ENCODE data around the gene ITPR3.
A peak's percentile ranks its signal among the peaks of the same experiment; 100 is the strongest.

Gene ITPR3

DNA sequence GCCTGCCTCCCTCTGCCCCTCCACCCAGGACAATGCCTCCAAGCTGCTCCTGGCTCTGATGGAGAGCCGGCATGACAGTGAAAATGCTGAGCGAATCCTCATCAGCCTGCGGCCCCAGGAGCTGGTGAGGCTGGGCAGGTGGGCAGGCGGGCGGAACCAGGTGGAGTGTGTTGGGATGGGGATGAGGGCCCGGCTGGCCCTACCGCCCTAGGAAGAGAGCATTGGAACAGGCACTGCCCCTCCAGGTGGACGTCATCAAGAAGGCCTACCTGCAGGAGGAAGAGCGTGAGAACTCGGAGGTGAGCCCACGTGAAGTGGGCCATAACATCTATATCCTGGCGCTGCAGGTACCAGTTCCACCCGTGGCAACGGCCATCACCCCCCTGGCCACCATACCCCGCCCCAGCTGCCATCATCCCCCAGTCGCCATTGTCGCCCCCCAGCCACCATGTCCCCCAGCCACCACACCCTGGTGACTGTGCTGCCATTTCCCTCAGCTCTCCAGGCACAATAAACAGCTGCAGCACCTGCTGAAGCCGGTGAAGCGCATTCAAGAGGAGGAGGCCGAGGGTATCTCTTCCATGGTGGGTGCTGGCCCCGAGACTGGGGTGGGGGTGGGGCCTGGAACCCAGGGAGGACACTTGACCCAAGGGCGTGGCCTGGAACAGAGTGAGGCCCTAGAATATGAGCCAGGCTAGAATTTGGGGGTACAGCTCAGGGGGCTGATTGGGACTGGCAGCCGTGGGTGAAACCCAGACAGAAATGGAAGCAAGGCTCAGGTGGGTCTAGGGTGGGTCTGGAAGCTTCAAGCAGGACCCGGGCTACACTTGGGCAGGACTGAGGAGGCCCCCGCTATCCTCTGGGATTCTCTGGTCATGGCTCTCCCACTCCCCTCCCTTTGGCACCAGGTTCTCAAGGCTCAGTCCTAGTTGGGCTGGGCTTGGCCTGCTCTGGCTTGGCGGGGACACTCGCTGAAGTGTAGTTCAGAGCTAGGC, 66.2 kb downstream of the ITPR3 start:
- DNase-seq (ENCODE audit: low read depth in 2 of 2) = no peak

DNA sequence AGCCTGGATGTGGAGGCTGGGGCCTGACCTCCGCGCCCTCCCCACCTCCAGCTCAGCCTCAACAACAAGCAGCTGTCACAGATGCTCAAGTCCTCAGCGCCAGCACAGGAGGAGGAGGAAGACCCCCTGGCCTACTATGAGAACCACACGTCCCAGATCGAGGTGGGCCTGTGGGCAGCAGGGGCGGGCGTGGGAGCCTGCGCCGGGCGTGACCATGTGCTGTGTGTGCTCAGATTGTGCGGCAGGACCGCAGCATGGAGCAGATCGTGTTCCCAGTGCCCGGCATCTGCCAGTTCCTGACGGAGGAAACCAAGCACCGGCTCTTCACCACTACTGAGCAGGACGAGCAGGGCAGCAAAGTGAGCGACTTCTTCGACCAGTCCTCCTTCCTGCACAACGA, 66.9 kb downstream of the ITPR3 start:
- no peak for DNase-seq (ENCODE audit: low read depth in 2 of 2)

DNA sequence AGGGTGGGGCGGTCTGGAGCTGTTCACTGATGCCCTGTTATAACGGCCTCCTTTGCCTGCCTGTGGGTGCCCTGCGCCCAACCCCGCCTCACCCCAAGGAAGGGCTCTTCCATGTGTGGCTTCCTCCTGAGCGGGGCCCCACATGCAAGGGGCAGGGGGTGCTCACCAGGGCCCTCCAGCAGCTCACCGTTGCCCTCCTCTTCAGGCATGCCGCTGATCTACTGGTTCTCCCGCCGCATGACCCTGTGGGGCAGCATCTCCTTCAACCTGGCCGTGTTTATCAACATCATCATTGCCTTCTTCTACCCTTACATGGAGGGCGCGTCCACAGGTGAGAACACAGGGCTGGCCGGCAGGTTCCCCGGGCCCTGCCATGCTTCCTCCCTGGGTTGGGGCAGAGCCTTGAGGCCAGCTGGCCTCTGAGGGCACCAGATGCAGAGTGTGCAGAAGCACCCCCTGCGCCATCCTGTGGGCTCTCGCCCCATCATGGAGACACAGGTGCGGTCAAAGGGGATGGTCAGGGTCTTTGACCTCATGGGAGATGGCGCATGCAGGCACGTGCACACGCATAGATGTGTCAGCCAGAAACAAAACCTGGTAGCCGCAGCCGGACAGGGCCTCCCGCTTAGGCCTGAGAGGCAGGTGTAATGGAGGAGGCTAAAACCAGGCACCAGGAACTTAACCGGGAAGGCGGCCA, 67.5 kb downstream of the ITPR3 start:
- no peak for DNase-seq (ENCODE audit: low read depth in 2 of 2)

DNA sequence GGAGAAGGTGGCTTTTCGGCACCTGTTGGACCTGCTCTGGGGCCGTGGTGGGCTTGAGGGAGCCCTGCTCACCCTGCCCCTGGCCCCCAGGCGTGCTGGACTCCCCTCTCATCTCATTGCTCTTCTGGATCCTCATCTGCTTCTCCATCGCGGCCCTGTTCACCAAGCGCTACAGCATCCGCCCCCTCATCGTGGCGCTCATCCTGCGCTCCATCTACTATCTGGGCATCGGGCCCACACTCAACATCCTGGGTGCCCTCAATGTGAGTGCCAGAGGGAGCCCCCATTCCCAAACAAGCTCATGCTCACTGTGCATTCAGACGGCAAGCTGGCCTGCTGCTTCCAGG, 68.0 kb downstream of the ITPR3 start:
- no peak for DNase-seq (ENCODE audit: low read depth in 2 of 2)

DNA sequence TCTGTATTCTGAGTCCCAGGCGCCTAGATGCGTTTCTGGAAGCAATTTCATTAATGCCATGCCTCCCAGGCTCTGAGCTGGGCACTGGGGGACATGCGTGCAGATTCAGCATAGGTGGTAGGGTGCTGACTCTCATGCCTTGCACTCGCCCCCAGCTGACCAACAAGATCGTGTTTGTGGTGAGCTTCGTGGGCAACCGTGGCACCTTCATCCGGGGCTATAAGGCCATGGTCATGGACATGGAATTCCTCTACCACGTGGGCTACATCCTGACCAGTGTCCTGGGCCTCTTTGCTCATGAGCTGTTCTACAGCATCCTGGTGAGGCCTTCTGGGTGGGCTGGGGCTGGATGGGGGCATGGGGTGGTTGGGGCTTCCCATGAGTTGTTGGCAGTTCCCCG, 68.8 kb downstream of the ITPR3 start:
- DNase-seq (ENCODE audit: low read depth in 2 of 2) = no peak

DNA sequence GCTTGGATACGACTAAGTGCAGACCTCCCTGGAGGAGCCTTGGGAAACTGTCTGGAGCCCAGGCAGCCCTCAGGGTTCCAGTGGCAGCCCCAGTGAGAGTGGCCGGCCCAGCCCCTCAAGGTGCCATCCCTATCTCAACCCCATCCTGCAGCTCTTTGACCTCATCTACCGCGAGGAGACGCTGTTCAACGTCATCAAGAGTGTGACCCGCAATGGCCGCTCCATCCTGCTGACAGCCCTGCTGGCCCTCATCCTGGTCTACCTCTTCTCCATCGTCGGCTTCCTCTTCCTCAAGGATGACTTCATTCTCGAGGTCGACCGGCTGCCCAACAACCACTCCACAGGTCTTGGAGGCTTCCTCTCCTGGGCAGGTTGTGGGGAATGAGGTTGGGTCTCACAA, 69.6 kb downstream of the ITPR3 start:
- no peak for DNase-seq (ENCODE audit: low read depth in 2 of 2)

DNA sequence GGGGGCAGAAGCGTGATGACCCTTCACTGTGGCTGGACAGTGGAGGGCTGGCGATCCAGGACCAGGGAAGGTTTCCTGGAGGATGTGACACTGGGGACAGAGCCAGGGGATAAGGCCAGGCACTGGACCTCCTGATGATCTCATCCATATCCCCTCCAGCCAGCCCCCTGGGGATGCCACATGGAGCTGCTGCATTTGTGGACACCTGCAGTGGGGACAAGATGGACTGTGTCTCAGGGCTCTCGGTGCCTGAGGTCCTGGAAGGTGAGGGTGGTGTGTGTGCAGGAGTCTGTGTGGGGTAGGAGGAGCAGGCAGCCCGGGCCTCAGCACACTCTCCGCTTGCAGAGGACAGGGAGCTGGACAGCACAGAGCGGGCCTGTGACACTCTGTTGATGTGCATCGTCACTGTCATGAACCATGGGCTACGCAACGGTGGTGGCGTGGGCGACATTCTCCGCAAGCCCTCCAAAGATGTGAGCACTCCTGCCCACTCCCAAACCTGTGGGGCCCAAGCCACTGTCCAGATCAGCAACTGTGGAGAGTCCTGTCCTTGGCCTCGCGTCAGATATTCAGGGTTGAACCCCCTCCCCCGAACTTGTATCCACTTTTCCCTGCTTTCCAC, 70.4 kb downstream of the ITPR3 start:
- no peak for DNase-seq (ENCODE audit: low read depth in 2 of 2)

DNA sequence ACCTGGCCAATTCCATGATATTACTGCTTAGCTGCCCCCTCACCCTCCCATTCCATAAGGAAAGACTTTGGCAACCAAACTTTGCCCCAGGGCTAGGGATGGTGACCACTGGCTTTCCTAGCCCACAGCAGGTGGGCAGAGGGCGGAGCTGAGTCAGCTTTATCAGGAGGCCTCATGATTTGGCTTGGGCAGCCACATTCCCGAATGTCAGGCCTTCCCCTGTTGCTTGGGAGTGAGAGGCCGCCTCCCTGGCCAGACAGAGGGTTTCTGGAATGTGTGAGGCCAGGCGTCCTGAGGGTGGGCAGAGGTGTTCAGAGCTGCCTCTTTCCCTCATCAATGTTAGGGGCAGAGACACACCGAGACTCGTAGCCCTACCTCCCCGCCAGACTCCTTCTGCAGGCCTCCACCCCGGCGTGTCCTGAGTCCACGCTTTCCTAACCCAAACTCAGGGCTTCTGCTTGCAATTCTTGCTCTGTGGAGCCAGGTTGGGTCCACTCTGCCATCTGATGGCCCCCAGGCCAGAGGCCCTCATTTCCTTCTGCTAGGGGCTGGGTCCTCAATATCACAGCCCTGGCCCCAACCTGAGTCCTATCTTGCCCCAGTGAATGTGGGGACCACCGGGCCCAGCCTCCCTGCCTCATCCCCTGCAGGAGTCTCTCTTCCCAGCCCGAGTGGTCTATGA, 71.1 kb downstream of the ITPR3 start:
- no peak for DNase-seq (ENCODE audit: low read depth in 2 of 2)

DNA sequence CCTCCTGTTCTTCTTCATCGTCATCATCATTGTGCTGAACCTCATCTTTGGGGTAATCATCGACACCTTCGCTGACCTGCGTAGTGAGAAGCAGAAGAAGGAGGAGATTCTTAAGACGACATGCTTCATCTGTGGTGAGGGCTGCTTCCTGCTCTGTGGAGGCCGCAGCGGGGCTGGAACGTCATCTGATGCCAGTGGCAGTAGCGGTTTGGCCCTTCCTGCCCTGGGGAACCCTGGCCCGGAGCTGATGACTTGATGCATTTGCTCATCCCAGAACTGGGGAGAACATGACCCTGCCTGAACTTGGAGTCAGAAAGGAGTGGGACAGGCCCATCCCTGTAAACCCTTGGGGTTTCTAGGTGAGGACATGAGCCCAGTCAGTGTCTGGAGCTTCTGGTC, 71.6 kb downstream of the ITPR3 start:
- peak; percentile 22 to 31 for DNase-seq (ENCODE audit: low read depth in 2 of 2)

DNA sequence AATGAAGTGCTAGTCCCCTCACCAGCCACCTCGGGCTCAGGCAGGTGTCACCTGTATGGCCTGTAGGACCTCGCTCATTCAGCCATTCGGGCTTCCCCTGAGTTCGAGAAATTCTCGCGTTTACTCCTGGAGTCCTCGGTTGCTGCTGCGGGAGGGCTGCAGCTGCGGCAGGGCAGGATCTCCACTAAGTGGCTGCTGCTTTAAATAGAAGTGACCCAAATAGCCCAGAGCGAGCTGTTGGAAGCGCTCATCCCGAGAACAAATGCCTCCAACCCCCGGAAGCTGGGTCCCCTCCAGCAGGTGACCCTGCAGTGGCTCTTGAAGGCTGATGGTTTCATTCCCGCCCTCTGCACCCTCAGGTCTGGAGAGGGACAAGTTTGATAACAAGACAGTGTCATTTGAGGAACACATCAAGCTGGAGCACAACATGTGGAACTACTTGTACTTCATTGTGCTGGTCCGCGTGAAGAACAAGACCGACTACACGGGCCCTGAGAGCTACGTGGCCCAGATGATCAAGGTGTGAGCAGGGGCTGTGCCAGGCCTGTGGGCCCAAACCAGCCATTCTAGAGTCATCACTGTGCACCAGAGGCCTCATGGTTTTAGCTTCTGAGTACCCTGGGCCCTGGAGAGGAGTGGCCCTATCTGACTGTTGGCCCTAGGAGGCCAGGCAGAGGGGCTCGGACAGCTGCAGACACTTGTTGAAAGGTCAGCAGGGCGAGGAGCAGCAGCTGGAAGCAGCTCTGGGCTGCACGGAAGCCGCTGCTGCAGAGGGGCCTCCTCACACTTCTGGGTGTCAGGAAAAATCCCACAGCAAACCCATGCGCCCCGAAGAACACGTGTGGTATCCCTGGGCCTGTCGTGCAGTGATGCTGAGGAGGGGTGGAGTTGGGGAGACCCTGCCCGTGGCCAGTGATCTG, 72.3 kb downstream of the ITPR3 start:
- DNase-seq (ENCODE audit: low read depth in 2 of 2) = no peak

DNA sequence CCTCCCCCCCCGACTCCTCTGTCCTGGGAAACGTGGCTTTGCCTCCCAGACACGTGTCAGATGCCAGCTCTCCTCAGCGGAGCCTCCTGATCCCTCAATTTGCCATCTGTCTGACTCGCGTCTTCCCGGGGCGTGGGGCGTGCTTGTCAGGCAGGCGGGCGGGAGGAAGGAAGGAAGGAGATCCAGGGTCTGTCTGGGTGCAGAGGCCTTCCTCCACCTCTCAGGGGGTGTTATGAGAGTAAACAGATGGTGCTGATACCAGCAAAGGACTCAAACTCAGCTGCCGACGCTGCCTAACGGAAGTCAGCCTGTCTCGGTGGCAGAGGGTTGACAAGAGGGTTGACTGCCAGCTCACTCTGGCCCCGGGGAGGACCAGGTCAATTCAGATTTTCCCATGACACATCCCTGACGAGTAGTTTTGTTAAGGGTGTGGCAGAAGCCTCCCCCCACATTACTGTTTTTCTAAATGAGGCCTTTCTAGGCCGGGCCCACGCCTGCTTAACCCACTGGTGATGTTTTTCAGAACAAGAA, 73.3 kb downstream of the ITPR3 start:
- peak; percentile 50 to 68 for DNase-seq (ENCODE audit: low read depth in 2 of 2)

DNA sequence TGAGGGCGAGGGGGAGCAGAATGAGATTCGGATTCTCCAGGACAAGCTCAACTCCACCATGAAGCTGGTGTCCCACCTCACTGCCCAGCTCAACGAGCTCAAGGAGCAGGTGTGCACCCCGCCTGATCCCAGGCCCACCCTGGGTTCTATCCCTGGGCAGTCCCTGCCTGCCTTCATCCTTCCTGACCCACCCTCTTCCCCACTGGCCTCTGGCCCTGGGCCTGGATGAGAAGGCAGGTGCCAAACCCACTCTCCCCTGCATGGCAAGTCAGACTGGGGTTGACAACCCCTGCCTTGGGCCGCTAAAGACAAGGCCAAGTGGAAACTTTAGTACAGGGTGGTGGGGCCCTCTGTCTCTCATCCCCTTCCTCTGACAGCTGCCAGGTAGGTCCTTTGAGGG, 73.9 kb downstream of the ITPR3 start:
- DNase-seq (ENCODE audit: low read depth in 2 of 2) = no peak

DNA sequence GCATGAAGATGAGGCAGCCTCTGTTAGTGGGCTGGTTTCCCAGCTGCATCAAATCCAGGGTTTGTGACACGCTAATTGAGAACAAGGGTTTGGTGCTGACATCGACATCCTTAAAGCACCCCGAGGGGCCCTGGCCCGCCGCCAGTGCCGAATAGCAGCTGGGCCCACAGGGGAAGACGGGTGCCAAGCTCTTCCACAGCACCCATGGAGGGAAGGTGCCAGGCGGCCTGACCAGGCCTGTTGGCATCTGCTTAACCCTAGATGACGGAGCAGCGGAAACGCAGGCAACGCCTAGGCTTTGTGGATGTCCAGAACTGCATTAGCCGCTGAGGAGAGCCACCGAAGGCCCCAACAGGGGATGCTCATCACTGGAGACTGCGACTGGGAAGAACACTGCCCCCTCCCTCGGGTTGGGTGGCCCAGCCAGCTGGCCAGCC, 74.3 kb downstream of the ITPR3 start:
- no peak for DNase-seq (ENCODE audit: low read depth in 2 of 2)

DNA sequence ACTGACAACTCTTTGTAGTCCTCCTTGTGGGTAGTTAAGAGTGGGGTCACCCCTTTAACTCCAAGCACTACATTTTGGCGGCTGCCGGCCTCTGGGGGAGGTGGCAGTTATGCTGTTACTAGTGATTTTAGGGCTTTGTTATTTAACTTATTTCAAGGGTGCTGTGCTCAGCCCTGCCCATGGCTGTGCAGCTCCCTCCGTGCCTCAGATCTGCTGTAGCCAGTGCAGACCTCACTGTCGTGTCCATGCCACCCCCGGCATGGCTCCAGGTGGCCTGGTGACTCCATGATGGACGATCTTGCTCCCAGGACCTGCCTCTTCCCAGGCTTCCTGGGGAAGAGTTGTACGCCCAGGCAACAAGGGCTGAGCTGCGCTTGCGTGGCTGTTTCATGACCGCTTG, 75.0 kb downstream of the ITPR3 start:
- no peak for DNase-seq (ENCODE audit: low read depth in 2 of 2)

DNA sequence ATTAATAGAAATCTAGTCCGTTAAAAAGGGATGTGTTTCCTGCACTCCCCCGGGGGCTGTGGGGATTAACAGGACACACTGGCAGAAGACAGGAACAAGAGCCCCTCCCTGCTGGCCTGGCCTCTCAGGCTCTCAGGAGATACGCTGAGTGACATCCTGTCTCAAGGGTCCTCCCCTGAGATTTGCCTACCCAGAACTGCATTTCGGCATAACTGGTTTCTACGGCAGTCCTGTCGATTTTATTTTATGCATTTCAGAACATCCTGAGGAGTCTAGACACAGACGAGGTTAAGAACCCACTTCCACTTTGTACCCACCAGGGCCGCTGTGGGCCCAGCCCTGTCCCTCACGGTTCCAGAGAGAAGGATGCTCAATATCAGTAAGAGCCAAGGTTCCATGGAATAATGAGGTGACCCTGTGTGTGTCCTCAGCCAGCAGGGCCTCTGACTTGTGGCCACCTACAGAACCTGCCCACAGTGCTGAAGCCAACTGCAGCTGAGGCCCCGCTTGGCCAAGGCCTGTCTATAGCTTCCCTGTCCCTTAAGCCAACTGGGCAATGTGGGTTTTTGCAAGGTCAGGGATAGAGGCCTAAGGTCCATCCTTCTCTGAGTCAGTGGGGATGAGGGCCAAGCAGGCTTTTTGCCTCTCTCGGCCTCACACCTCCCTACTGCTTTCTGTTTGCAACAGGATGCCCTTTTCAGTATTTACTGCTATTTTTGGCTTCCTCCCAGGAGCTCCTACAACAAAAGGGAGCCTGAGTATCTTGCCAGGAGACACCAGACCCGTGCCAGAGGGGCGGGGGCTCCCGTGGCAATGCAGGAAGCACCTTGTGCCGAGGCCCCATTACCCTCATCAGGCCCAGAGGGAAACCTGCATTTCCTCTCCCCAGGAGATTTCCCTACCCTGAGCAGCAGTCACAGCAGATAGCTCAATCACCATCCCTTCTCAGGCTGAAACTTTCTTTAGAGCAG, 75.7 kb downstream of the ITPR3 start:
- DNase-seq (ENCODE audit: low read depth in 2 of 2) = no peak

DNA sequence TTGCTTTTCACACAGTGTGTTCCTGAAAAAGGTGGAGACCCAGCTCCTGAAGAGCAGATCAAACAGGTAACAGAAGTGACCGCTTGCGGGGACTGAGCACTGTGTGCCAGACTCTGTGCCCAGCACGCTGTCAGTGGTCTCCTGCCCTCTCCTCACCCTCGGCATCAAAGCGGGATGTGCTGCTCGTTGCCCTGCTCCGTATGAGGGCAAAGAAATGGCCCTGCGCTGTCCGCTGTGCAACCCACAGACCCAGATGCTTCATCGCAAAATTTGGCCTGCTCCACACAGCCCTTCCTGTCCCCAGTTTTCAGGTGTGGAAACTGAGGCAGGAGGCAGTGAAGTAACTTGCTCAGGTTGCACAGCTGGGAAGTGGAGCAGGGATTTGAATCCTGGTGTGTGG, 76.7 kb downstream of the ITPR3 start:
- DNase-seq (ENCODE audit: low read depth in 2 of 2) = no peak

DNA sequence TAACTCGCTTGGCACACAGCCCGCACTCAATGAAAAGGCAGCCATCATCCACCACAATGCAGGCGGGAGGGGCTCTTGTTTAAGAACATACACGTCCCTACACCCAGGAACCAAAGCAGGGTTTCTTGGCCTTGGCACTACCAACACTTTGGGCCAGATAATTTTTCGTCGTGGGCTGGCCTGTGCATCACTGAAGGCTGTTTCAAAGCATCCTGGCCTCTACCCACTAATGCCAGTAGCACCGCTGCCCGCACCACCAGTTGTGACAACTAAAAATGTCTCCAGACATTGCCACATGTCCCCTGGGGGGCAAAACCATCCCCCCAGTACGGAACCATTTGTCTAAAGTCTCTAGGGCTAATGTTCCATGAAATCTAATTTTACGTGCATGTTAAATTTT, 77.4 kb downstream of the ITPR3 start:
- no peak for DNase-seq (ENCODE audit: low read depth in 2 of 2)

DNA sequence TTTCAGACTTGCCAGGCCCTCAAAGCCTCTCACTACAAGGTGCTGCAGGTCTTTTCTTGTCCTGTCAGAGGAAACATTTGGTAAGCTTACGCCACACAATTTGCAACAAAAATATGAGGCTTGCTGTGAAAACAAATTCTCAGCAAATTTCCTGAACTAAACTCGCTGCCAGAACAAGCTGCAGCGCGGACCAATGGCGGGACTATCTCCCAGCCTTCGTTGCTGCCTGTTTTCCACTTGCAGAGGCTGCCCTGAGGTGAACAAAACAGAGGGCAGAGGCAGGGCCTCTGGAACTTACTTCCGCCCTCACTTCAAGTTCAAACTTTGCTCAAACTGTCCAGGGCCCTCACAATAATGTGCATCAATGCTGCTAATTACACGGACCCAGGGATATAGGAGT, 78.0 kb downstream of the ITPR3 start:
- DNase-seq (ENCODE audit: low read depth in 2 of 2) = no peak

DNA sequence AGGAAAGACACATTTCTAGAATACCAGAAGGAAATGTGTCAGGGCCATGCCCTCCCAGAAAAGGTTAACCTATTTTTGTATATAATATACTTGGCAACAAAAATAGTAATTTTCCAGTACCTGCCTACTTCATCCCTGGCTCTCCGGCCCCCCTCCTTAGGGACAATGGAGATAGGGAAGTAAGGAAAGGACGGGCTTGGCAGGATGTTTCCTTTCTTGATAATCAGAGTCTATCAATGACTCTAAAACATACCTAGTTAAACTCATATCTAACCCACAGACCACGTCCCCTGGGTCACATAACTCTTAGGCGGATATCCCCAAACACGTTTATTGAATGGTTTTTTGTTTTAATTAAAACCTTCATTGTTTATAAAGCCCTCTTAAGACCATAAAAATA, 78.6 kb downstream of the ITPR3 start:
- DNase-seq (ENCODE audit: low read depth in 2 of 2) = no peak
